Uterus (tissue), 4 donors: Measurements from ENCODE around the gene EPHA6. TPM values are rescaled to one million over a fixed set of nuclear protein-coding genes. Genes with fewer than 3 reads are reported as not detected.
"Not testable (repeated sequence)": the region's sequence is repeated elsewhere in the genome, so short reads cannot be mapped to it uniquely, and the experiment has no call there.

Experiments used
- DNase-seq, 2 donors: peaks; one replicate each; pipeline ENCODE4 v3.0.0-alpha.2; 2019 to 2020
- H3K27ac ChIP-seq, 2 donors: fragments of 200-600 bp; sonication (generic); 1 replicate in 1 of 2; 2 replicates in 1 of 2; pipeline ENCODE4 v1.5.1; 2016 to 2018
- H3K27me3 ChIP-seq, 2 donors: fragments of 200-600 bp; sonication (generic); one replicate each; pipeline ENCODE4 v1.5.1; 2018 to 2019; ENCODE audit warnings: control low read depth in 1 of 2
- H3K36me3 ChIP-seq, 2 donors: fragments of 200-600 bp; sonication (generic); one replicate each; pipeline ENCODE4 v1.5.1; 2019; ENCODE audit warnings: control low read depth in 1 of 2
- H3K4me1 ChIP-seq, 2 donors: fragments of 200-600 bp; sonication (generic); one replicate each; pipeline ENCODE4 v1.5.1; 2018 to 2019; ENCODE audit warnings: control low read depth in 1 of 2
- H3K4me3 ChIP-seq, 2 donors: fragments of 200-600 bp; sonication (generic); 1 replicate in 1 of 2; 2 replicates in 1 of 2; pipeline ENCODE4 v1.5.1; 2018 to 2019; ENCODE audit warnings: mild to moderate bottlenecking in 1 of 2
- H3K9me3 ChIP-seq, 2 donors: fragments of 200-600 bp; sonication (generic); one replicate each; pipeline ENCODE4 v1.5.1; 2019; ENCODE audit warnings: control low read depth in 1 of 2
- POLR2A ChIP-seq, 2 donors: fragments of 450-650 bp; IDR thresholded peaks; one replicate each; pipeline ENCODE4 v1.6.1; 2016; ENCODE audit warnings: antibody characterized with exemption in 2 of 2, mild to moderate bottlenecking in 1 of 2, moderate library complexity in 1 of 2
- intact Hi-C: fragments of 100-400 bp; cut with DNase I; formaldehyde crosslinking; loops from one replicate; pipeline ENCODE4 v1.15.1; 2023; ENCODE audit warnings: low total_unique reads
- total RNA-seq, 4 donors: library from RNA; depleted of rRNA in 3 of 4; stranded (reverse); fragments of >200 nt in 3 of 4; gene quantifications; one replicate each; pipeline versions ENCODE4 v1.1.0 to v1.2.4, GENCODE V29; 2014 to 2023
- TF ChIP-seq, protein P1 (sequence below), 4 experiments: fragments of 200-600 bp in 2 of 4; fragments of 450-650 bp in 2 of 4; sonication (generic) in 2 of 4; IDR thresholded peaks; one replicate each; pipeline ENCODE4 v1.5.1; 2016 to 2019; ENCODE audit warnings: antibody characterized with exemption in 4 of 4, mild to moderate bottlenecking in 2 of 4, moderate library complexity in 1 of 4
- donor health status: DM: yes; HTN: yes; CAD: no.

The EPHA6 gene
- total RNA-seq, 4 donors from 2014 or later: 0.29 to 7.3 (median 2.5) TPM

GRCh38 chr3:96970211-96970610 is 155.8 kb downstream of the EPHA6 start:
- Histone ChIP-seq H3K36me3 (no peaks in the 10 kb centered on the region), H3K9me3 (no peaks in the 10 kb centered on the region), H3K27me3 (no peaks in the 10 kb centered on the region), H3K27ac (no peak overlapping the region), H3K4me3 (no peak overlapping the region), H3K4me1 (no peaks in the 10 kb centered on the region)
- TF ChIP-seq, protein P1, sequence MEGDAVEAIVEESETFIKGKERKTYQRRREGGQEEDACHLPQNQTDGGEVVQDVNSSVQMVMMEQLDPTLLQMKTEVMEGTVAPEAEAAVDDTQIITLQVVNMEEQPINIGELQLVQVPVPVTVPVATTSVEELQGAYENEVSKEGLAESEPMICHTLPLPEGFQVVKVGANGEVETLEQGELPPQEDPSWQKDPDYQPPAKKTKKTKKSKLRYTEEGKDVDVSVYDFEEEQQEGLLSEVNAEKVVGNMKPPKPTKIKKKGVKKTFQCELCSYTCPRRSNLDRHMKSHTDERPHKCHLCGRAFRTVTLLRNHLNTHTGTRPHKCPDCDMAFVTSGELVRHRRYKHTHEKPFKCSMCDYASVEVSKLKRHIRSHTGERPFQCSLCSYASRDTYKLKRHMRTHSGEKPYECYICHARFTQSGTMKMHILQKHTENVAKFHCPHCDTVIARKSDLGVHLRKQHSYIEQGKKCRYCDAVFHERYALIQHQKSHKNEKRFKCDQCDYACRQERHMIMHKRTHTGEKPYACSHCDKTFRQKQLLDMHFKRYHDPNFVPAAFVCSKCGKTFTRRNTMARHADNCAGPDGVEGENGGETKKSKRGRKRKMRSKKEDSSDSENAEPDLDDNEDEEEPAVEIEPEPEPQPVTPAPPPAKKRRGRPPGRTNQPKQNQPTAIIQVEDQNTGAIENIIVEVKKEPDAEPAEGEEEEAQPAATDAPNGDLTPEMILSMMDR (IDR thresholded peaks at IDR 0.05): no peak
- no peak for TF ChIP-seq POLR2A (IDR thresholded peaks at IDR 0.05)
- DNase-seq: no peak
- intact Hi-C loops: no loop called here

- Histone ChIP-seq H3K36me3 (no peaks in the 10 kb centered on the region), H3K4me1 (no peaks in the 10 kb centered on the region), H3K4me3 (no peak overlapping the region), H3K27ac (no peak overlapping the region), H3K9me3 (no peaks in the 10 kb centered on the region), H3K27me3 (no peaks in the 10 kb centered on the region)
- DNase-seq: no peak
- TF ChIP-seq, protein P1 (IDR thresholded peaks at IDR 0.05): no peak
- TF ChIP-seq POLR2A (IDR thresholded peaks at IDR 0.05): no peak
- intact Hi-C loops: no loop called here
These were observed 163.3 kb downstream of the EPHA6 start for GRCh38 chr3:96977671-96978070.

DNA sequence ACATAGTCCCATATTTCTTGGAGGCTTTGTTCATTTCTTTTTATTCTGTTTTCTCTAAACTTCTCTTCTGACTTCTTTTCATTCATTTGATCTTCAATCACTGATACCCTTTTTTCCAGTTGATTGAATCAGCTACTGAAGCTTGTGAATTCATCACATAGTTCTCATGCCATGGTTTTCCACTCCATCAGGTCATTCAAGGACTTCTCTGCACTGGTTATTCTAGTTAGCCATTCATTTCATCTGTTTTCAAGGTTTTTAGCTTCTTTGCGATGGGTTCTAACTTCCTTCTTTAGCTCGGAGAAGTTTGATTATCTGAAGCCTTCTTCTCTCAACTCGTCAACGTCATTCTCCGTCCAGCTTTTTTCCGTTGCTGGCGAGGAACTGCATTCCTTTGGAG is 169.3 kb downstream of the EPHA6 start:
- H3K36me3 ChIP-seq, H3K4me1 ChIP-seq, DNase-seq, H3K4me3 ChIP-seq, H3K9me3 ChIP-seq, H3K27me3 ChIP-seq, H3K27ac ChIP-seq, intact Hi-C loops: not testable (repeated sequence)

DNA sequence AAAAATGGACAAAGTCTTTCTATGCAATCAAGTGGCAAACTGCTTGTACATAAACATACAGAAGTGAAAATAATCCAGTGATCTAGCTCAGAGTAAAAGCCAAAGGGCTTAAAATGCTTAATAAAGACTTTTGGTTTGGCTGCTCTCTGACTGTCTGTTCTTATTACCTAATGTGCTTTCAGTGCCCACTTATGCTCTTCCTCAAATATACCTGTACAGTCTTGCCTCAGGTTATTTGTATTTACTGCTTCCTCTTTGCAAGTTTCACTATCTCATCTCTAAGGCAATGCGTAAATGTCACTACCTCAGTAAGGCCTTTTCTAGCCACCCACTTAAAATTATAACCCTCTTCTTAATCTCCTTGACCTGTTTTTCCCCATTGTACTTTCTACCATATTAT is 171.8 kb downstream of the EPHA6 start:
- no peak for DNase-seq
- Histone ChIP-seq H3K36me3 (no peaks in the 10 kb centered on the region), H3K4me3 (no peak overlapping the region), H3K27ac (no peak overlapping the region), H3K27me3 (no peaks in the 10 kb centered on the region), H3K4me1 (no peaks in the 10 kb centered on the region), H3K9me3 (no peaks in the 10 kb centered on the region)
- TF ChIP-seq, protein P1 (IDR thresholded peaks at IDR 0.05): no peak
- TF ChIP-seq POLR2A (IDR thresholded peaks at IDR 0.05): no peak
- intact Hi-C loops: no loop called here

DNA sequence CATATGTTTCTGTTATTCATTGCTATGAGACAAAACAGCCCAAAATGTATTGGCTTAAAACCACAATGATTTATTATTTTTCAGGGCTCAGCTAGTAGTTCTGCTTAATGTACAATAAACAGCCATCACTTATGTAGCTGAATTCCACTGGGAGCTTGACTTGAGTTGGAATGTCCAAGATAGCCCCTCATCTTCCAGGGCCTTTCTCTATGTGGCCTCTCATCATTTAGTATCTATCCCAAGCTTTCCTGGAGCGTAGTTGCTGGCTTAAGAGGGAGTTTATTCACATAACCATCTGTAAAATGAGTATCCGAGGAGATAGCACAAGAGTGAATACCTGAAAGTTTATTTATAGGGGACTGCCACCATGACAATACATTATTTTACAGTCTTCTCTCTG is 176.8 kb downstream of the EPHA6 start:
- Histone ChIP-seq H3K4me3 (no peak overlapping the region), H3K27ac (no peak overlapping the region), H3K9me3 (no peaks in the 10 kb centered on the region), H3K4me1 (no peaks in the 10 kb centered on the region), H3K36me3 (no peaks in the 10 kb centered on the region), H3K27me3 (no peaks in the 10 kb centered on the region)
- no peak for DNase-seq
- TF ChIP-seq, protein P1 (IDR thresholded peaks at IDR 0.05): no peak
- no peak for TF ChIP-seq POLR2A (IDR thresholded peaks at IDR 0.05)
- intact Hi-C loops: no loop called here

GRCh38 chr3:96991800-96992365 is 177.5 kb downstream of the EPHA6 start:
- no peak for TF ChIP-seq POLR2A (IDR thresholded peaks at IDR 0.05)
- TF ChIP-seq, protein P1 (IDR thresholded peaks at IDR 0.05): no peak
- Histone ChIP-seq H3K4me1 (no peaks in the 10 kb centered on the region), H3K27ac (no peak overlapping the region), H3K9me3 (no peaks in the 10 kb centered on the region), H3K36me3 (no peaks in the 10 kb centered on the region), H3K4me3 (no peak overlapping the region), H3K27me3 (no peaks in the 10 kb centered on the region)
- intact Hi-C loops: no loop called here
- no peak for DNase-seq
